HepG2 (cell line): ENCODE data around the gene MIOS. TPM values are rescaled to one million over a fixed set of nuclear protein-coding genes. Genes with fewer than 3 reads are reported as not detected.
A peak's percentile ranks its signal among the peaks of the same experiment; 100 is the strongest.

Source experiments
- AKNA ChIP-seq: sonication (generic); formaldehyde crosslinking; IDR thresholded peaks from 2 replicates; pipeline ENCODE4 v1.4.0; 2020; ENCODE audit warnings: missing genetic modification reagents, borderline replicate concordance
- FOSL1 ChIP-seq: sonication (generic); formaldehyde crosslinking; IDR thresholded peaks from 2 replicates; pipeline ENCODE4 v1.9.0; 2021; ENCODE audit warnings: missing genetic modification reagents, borderline replicate concordance
- HOXA9 ChIP-seq: sonication (generic); formaldehyde crosslinking; IDR thresholded peaks from 2 replicates; pipeline ENCODE4 v1.8.1; 2022; ENCODE audit warnings: missing genetic modification reagents, mild to moderate bottlenecking, moderate library complexity, borderline replicate concordance
- MIXL1 ChIP-seq: IDR thresholded peaks from 2 replicates; pipeline ENCODE4 v1.6.1; 2016
- MTA3 ChIP-seq: sonication (generic); formaldehyde crosslinking; IDR thresholded peaks from 2 replicates; pipeline ENCODE4 v1.4.0; 2020; ENCODE audit warnings: missing genetic modification reagents
- MXD4 ChIP-seq: IDR thresholded peaks from 2 replicates; pipeline ENCODE4 v1.6.1; 2016; ENCODE audit warnings: mild to moderate bottlenecking, missing biosample characterization, missing genetic modification reagents
- SNAI1 ChIP-seq: sonication (generic); formaldehyde crosslinking; IDR thresholded peaks from 2 replicates; pipeline ENCODE4 v1.5.0; 2020; ENCODE audit warnings: mild to moderate bottlenecking, missing genetic modification reagents, borderline replicate concordance
- ZBTB1 ChIP-seq: sonication (generic); formaldehyde crosslinking; IDR thresholded peaks from 2 replicates; pipeline ENCODE4 v1.4.0; 2020; ENCODE audit warnings: missing genetic modification reagents, borderline replicate concordance
- ZFP37 ChIP-seq: sonication (generic); formaldehyde crosslinking; IDR thresholded peaks from 2 replicates; pipeline ENCODE4 v1.4.0; 2020; ENCODE audit warnings: missing genetic modification reagents, borderline replicate concordance
- ZFP41 ChIP-seq: sonication (generic); formaldehyde crosslinking; IDR thresholded peaks from 2 replicates; pipeline ENCODE4 v1.4.0; 2020; ENCODE audit warnings: mild to moderate bottlenecking, missing genetic modification reagents, borderline replicate concordance
- ZKSCAN8 ChIP-seq: IDR thresholded peaks from 2 replicates; pipeline ENCODE4 v1.6.1; 2016; ENCODE audit warnings: borderline replicate concordance, missing genetic modification reagents, missing compliant biosample characterization
- ZNF143 ChIP-seq: sonication (generic); formaldehyde crosslinking; IDR thresholded peaks from 2 replicates; pipeline ENCODE4 v1.4.0; 2020; ENCODE audit warnings: missing genetic modification reagents
- ZNF839 ChIP-seq: sonication (generic); formaldehyde crosslinking; IDR thresholded peaks from 2 replicates; pipeline ENCODE4 v1.4.0; 2020; ENCODE audit warnings: missing genetic modification reagents, mild to moderate bottlenecking, borderline replicate concordance
- ZNF891 ChIP-seq: sonication (generic); formaldehyde crosslinking; IDR thresholded peaks from 2 replicates; pipeline ENCODE4 v1.5.0; 2020; ENCODE audit warnings: mild to moderate bottlenecking, missing genetic modification reagents
- polyA plus RNA-seq, 8 experiments: library from polyadenylated mRNA; depleted of rRNA in 3 of 8; stranded (reverse) in 7 of 8; unstranded in 1 of 8; fragments of >200 nt; fragmentation: Illumina TruSeq in 4 of 8; extraction: Trizol in 4 of 8; gene quantifications; 2 replicates each; pipeline versions ENCODE4 v1.2.1 to v1.2.3, GENCODE V29; 2011 to 2016; ENCODE audit warnings: low read depth in 4 of 8, missing spikeins in 1 of 8, mixed read lengths in 1 of 8; ENCODE audit not compliant: insufficient read depth in 1 of 8
- total RNA-seq, 5 experiments: library from RNA; depleted of rRNA; stranded (reverse); fragments of >200 nt; fragmentation: Illumina TruSeq; extraction: Trizol; gene quantifications; 2 replicates each; pipeline ENCODE4 v1.2.3, GENCODE V29; 2016; ENCODE audit warnings: low read depth in 1 of 5
- TF ChIP-seq, protein P1 (sequence below): sonication (generic); formaldehyde crosslinking; IDR thresholded peaks from 2 replicates; pipeline ENCODE4 v1.4.0; 2020; ENCODE audit warnings: missing genetic modification reagents; ENCODE audit errors: not compliant biosample characterization
- TF ChIP-seq, protein P2 (sequence below): sonication (generic); formaldehyde crosslinking; IDR thresholded peaks from 2 replicates; pipeline ENCODE4 v1.4.0; 2020; ENCODE audit warnings: missing genetic modification reagents, borderline replicate concordance
- TF ChIP-seq, protein P3 (sequence below): IDR thresholded peaks from 2 replicates; pipeline ENCODE4 v1.6.1; 2016; ENCODE audit warnings: mild to moderate bottlenecking
- TF ChIP-seq, protein P4 (sequence below): sonication (generic); formaldehyde crosslinking; IDR thresholded peaks from 2 replicates; pipeline ENCODE4 v1.4.0; 2020; ENCODE audit warnings: missing genetic modification reagents
- TF ChIP-seq, protein P5 (sequence below): sonication (generic); formaldehyde crosslinking; IDR thresholded peaks from 2 replicates; pipeline ENCODE4 v1.5.0; 2020; ENCODE audit warnings: mild to moderate bottlenecking, low read depth, missing genetic modification reagents, borderline replicate concordance

MIOS gene
- total and polyA plus RNA-seq, 2 of the 13 experiments (the other 11 are each of a cell fraction or from before 2014, with no cell fraction given): 15.2 to 33.5 TPM

- TF ChIP-seq ZBTB1 (CRISPR knock-in tag): no peak
- 0 out of 2 replicates have a peak, but pooled peaks have one; percentile 71 for TF ChIP-seq HOXA9 (CRISPR knock-in tag)
- TF ChIP-seq, protein P1, sequence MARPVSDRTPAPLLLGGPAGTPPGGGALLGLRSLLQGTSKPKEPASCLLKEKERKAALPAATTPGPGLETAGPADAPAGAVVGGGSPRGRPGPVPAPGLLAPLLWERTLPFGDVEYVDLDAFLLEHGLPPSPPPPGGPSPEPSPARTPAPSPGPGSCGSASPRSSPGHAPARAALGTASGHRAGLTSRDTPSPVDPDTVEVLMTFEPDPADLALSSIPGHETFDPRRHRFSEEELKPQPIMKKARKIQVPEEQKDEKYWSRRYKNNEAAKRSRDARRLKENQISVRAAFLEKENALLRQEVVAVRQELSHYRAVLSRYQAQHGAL (CRISPR knock-in tag): no peak
- no peak for TF ChIP-seq SNAI1
- no peak for TF ChIP-seq FOSL1
- no peak for TF ChIP-seq ZKSCAN8 (CRISPR knock-in tag)
- TF ChIP-seq ZFP41 (CRISPR knock-in tag): no peak; the same call in 1 of the 2 replicates
- no peak; the same call in 1 of the 2 replicates for TF ChIP-seq ZFP37
- TF ChIP-seq MIXL1 (CRISPR knock-in tag): peak; percentile 27; the same call in 1 of the 2 replicates
- TF ChIP-seq MXD4: peak; percentile 52; the same call in 1 of the 2 replicates
- TF ChIP-seq ZNF839 (CRISPR knock-in tag): no peak
- no peak for TF ChIP-seq AKNA (CRISPR knock-in tag)
- no peak for TF ChIP-seq MTA3 (CRISPR knock-in tag)
- TF ChIP-seq, protein P2, sequence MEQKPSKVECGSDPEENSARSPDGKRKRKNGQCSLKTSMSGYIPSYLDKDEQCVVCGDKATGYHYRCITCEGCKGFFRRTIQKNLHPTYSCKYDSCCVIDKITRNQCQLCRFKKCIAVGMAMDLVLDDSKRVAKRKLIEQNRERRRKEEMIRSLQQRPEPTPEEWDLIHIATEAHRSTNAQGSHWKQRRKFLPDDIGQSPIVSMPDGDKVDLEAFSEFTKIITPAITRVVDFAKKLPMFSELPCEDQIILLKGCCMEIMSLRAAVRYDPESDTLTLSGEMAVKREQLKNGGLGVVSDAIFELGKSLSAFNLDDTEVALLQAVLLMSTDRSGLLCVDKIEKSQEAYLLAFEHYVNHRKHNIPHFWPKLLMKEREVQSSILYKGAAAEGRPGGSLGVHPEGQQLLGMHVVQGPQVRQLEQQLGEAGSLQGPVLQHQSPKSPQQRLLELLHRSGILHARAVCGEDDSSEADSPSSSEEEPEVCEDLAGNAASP (CRISPR knock-in tag): no peak; the same call in 1 of the 2 replicates
- peak; percentile 89 for TF ChIP-seq ZNF143 (CRISPR knock-in tag)
- TF ChIP-seq ZNF891: peak; percentile 75
- TF ChIP-seq, protein P3, sequence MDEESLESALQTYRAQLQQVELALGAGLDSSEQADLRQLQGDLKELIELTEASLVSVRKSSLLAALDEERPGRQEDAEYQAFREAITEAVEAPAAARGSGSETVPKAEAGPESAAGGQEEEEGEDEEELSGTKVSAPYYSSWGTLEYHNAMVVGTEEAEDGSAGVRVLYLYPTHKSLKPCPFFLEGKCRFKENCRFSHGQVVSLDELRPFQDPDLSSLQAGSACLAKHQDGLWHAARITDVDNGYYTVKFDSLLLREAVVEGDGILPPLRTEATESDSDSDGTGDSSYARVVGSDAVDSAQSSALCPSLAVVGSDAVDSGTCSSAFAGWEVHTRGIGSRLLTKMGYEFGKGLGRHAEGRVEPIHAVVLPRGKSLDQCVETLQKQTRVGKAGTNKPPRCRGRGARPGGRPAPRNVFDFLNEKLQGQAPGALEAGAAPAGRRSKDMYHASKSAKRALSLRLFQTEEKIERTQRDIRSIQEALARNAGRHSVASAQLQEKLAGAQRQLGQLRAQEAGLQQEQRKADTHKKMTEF (CRISPR knock-in tag): peak; percentile 46
- TF ChIP-seq, protein P4, sequence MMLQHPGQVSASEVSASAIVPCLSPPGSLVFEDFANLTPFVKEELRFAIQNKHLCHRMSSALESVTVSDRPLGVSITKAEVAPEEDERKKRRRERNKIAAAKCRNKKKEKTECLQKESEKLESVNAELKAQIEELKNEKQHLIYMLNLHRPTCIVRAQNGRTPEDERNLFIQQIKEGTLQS: no peak
- TF ChIP-seq, protein P5, sequence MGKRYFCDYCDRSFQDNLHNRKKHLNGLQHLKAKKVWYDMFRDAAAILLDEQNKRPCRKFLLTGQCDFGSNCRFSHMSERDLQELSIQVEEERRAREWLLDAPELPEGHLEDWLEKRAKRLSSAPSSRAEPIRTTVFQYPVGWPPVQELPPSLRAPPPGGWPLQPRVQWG: no peak
Measured at GRCh38 chr7:7640221-7641128, 73.8 kb downstream of the MIOS start, which contains the start of gene UMAD1 (continued).
